Mesenchymal stem cell (in vitro differentiated cells and primary cell): Measurements from ENCODE around the gene SLFN12L.
"Not testable (repeated sequence)": the region's sequence is repeated elsewhere in the genome, so short reads cannot be mapped to it uniquely, and the experiment has no call there.

Source experiments
- DNase-seq: peaks from one replicate; pipeline ENCODE4 v3.0.0-alpha.2; 2013
- H2AFZ ChIP-seq: one replicate; pipeline ENCODE4 v1.6.1; 2013; ENCODE audit warnings: low read depth, mild to moderate bottlenecking, control low read depth, inconsistent platforms, low read length, moderate library complexity
- H2AK5ac ChIP-seq: 2 replicates; pipeline ENCODE4 v1.6.1; 2013; ENCODE audit warnings: low read length, moderate library complexity, mild to moderate bottlenecking, inconsistent platforms; ENCODE audit not compliant: severe bottlenecking
- H2BK120ac ChIP-seq: one replicate; pipeline ENCODE4 v1.6.1; 2013; ENCODE audit warnings: low read depth, mild to moderate bottlenecking, inconsistent platforms, low read length, moderate library complexity
- H2BK12ac ChIP-seq, 2 experiments: one replicate each; pipeline ENCODE4 v1.6.1; 2013; ENCODE audit warnings: inconsistent platforms in 2 of 2, low read length in 2 of 2, mild to moderate bottlenecking in 2 of 2, moderate library complexity in 2 of 2, control low read depth in 1 of 2
- H2BK15ac ChIP-seq: one replicate; pipeline ENCODE4 v1.6.1; 2013; ENCODE audit warnings: mild to moderate bottlenecking, low read depth, inconsistent platforms; ENCODE audit not compliant: poor library complexity, severe bottlenecking
- H2BK5ac ChIP-seq: 2 replicates; pipeline ENCODE4 v1.6.1; 2013; ENCODE audit warnings: low read depth, mild to moderate bottlenecking, low read length, control low read depth, inconsistent platforms; ENCODE audit not compliant: poor library complexity, severe bottlenecking
- H3K14ac ChIP-seq, 2 experiments: one replicate each; pipeline ENCODE4 v1.6.1; 2013; ENCODE audit warnings: inconsistent platforms in 2 of 2, low read length in 2 of 2, control low read depth in 1 of 2, mild to moderate bottlenecking in 1 of 2, moderate library complexity in 1 of 2
- H3K18ac ChIP-seq, 2 experiments: one replicate each; pipeline ENCODE4 v1.6.1; 2013; ENCODE audit warnings: inconsistent platforms in 2 of 2, low read length in 2 of 2, control low read depth in 1 of 2, low read depth in 1 of 2, mild to moderate bottlenecking in 1 of 2
- H3K23ac ChIP-seq, 2 experiments: one replicate each; pipeline ENCODE4 v1.6.1; 2013; ENCODE audit warnings: inconsistent platforms in 2 of 2, low read length in 2 of 2, mild to moderate bottlenecking in 2 of 2, moderate library complexity in 2 of 2, control low read depth in 1 of 2
- H3K27ac ChIP-seq: 2 replicates; pipeline ENCODE4 v1.5.1; 2013; ENCODE audit warnings: mild to moderate bottlenecking, moderate library complexity, low read length, control low read depth, inconsistent platforms; ENCODE audit not compliant: poor library complexity, severe bottlenecking
- H3K27me3 ChIP-seq, 2 experiments: 2 replicates each; pipeline versions ENCODE4 v1.6.1 to v1.7.0; 2013; ENCODE audit warnings: low read length in 2 of 2, mild to moderate bottlenecking in 2 of 2, moderate library complexity in 2 of 2, control low read depth in 1 of 2, inconsistent platforms in 1 of 2; ENCODE audit not compliant: control insufficient read depth in 1 of 2, insufficient read depth in 1 of 2
- H3K36me3 ChIP-seq, 2 experiments: 2 replicates each; pipeline versions ENCODE4 v1.6.1 to v1.7.0; 2013; ENCODE audit warnings: low read length in 2 of 2, control low read depth in 1 of 2, inconsistent platforms in 1 of 2, low read depth in 1 of 2, mild to moderate bottlenecking in 1 of 2; ENCODE audit not compliant: insufficient read depth in 2 of 2, control insufficient read depth in 1 of 2
- H3K4ac ChIP-seq, 2 experiments: one replicate each; pipeline ENCODE4 v1.6.1; 2013; ENCODE audit warnings: inconsistent platforms in 2 of 2, low read length in 2 of 2, mild to moderate bottlenecking in 2 of 2, moderate library complexity in 2 of 2, control low read depth in 1 of 2, low read depth in 1 of 2
- H3K4me1 ChIP-seq: 2 replicates; pipeline ENCODE4 v1.6.1; 2013; ENCODE audit warnings: low read depth, low read length, control low read depth; ENCODE audit not compliant: control insufficient read depth, insufficient read depth
- H3K4me2 ChIP-seq: 2 replicates; pipeline ENCODE4 v1.6.1; 2013; ENCODE audit warnings: low read length, mild to moderate bottlenecking, inconsistent platforms; ENCODE audit not compliant: poor library complexity, severe bottlenecking
- H3K4me3 ChIP-seq, 2 experiments: 2 replicates each; pipeline versions ENCODE4 v1.5.1 to v1.7.0; 2013; ENCODE audit warnings: low read length in 2 of 2, mild to moderate bottlenecking in 2 of 2, control low read depth in 1 of 2, low read depth in 1 of 2; ENCODE audit not compliant: insufficient read depth in 1 of 2
- H3K79me1 ChIP-seq: replicated peaks from 2 replicates; pipeline ENCODE4 v1.6.1; 2013; ENCODE audit warnings: mild to moderate bottlenecking, control low read depth, low read length, inconsistent platforms; ENCODE audit not compliant: poor library complexity, severe bottlenecking
- H3K9ac ChIP-seq: 2 replicates; pipeline ENCODE4 v1.7.0; 2013; ENCODE audit warnings: mild to moderate bottlenecking, low read length, moderate library complexity
- H3K9me3 ChIP-seq: 2 replicates; pipeline ENCODE4 v1.7.0; 2013; ENCODE audit warnings: mild to moderate bottlenecking, low read length; ENCODE audit not compliant: control insufficient read depth
- H4K8ac ChIP-seq: one replicate; pipeline ENCODE4 v1.6.1; 2013; ENCODE audit warnings: inconsistent platforms, mild to moderate bottlenecking, low read length, moderate library complexity
- H4K91ac ChIP-seq: one replicate; pipeline ENCODE4 v1.6.1; 2013; ENCODE audit warnings: mild to moderate bottlenecking, low read length, inconsistent platforms
- WGBS: methylation state at CpG from one replicate; pipeline ENCODE4 v1.1.7; 2013; ENCODE audit warnings: mixed read lengths; 5-methylcytosine and 5-hydroxymethylcytosine counted together

The SLFN12L gene

GRCh38 chr17:35510052-35510451 lies 27.4 kb downstream of the SLFN12L start:
- Histone ChIP-seq H3K9me3 (no peaks in the 10 kb centered on the region), H3K23ac (no peak overlapping the region), H3K4me3 (no peak overlapping the region), H4K8ac (no peak overlapping the region), H2BK5ac (no peak overlapping the region), H3K27ac (no peak overlapping the region), H2BK12ac (no peak overlapping the region), H3K27me3 (peaks cover 11 to 20% of the 10 kb centered on the region in 2 experiments), H3K9ac (no peak overlapping the region), H3K4me2 (no peak overlapping the region), H3K79me1 (no peaks in the 10 kb centered on the region), H3K4ac (no peak overlapping the region), H2BK15ac (no peak overlapping the region), H3K14ac (no peak overlapping the region), H3K4me1 (no peaks in the 10 kb centered on the region), H3K36me3 (no peaks in the 10 kb centered on the region), H3K18ac (no peak overlapping the region), H2BK120ac (no peak overlapping the region), H4K91ac (no peak overlapping the region), H2AFZ (no peak overlapping the region), H2AK5ac (no peak overlapping the region)
- no peak for DNase-seq
- 70% methylated on average over 2 of the region's 2 CpGs for WGBS

GRCh38 chr17:35507714-35508113 lies 29.8 kb downstream of the SLFN12L start:
- H3K23ac ChIP-seq, H3K9me3 ChIP-seq, DNase-seq, H3K4ac ChIP-seq, H2BK12ac ChIP-seq, H3K4me1 ChIP-seq, H2AK5ac ChIP-seq, H3K4me3 ChIP-seq, H3K27me3 ChIP-seq, H3K36me3 ChIP-seq, H3K14ac ChIP-seq, H3K4me2 ChIP-seq, H2BK5ac ChIP-seq, H3K9ac ChIP-seq, H4K91ac ChIP-seq, H2BK15ac ChIP-seq, H3K18ac ChIP-seq, H4K8ac ChIP-seq, H3K79me1 ChIP-seq, H2AFZ ChIP-seq, H2BK120ac ChIP-seq, H3K27ac ChIP-seq: not testable (repeated sequence)
- 80% methylated on average over 3 of the region's 3 CpGs for WGBS

- no peak overlapping the region for H3K4me3 ChIP-seq
- H3K18ac ChIP-seq = no peak overlapping the region
- H3K36me3 ChIP-seq = no peaks in the 10 kb centered on the region
- H3K4me1 ChIP-seq = peaks cover 6% of the 10 kb centered on the region
- no peak overlapping the region for H2BK120ac ChIP-seq
- H2AFZ ChIP-seq = no peak overlapping the region
- no peak overlapping the region for H3K23ac ChIP-seq
- no peak overlapping the region for H4K91ac ChIP-seq
- H3K4me2 ChIP-seq = no peak overlapping the region
- H3K9ac ChIP-seq = no peak overlapping the region
- DNase-seq = no peak
- H3K27me3 ChIP-seq = peaks cover 61 to 70% of the 10 kb centered on the region in 2 experiments
- H2AK5ac ChIP-seq = no peak overlapping the region
- H3K14ac ChIP-seq = peak overlapping the region in 1 of 2 experiments; percentile 48
- no peaks in the 10 kb centered on the region for H3K79me1 ChIP-seq
- no peak overlapping the region for H2BK15ac ChIP-seq
- H3K27ac ChIP-seq = no peak overlapping the region
- H2BK5ac ChIP-seq = no peak overlapping the region
- H2BK12ac ChIP-seq = no peak overlapping the region
- no peaks in the 10 kb centered on the region for H3K9me3 ChIP-seq
- WGBS = 75% methylated on average over 2 of the region's 2 CpGs
- no peak overlapping the region for H4K8ac ChIP-seq
- H3K4ac ChIP-seq = no peak overlapping the region
These were observed 37.9 kb downstream of the SLFN12L start for GRCh38 chr17:35499548-35499947.

DNA sequence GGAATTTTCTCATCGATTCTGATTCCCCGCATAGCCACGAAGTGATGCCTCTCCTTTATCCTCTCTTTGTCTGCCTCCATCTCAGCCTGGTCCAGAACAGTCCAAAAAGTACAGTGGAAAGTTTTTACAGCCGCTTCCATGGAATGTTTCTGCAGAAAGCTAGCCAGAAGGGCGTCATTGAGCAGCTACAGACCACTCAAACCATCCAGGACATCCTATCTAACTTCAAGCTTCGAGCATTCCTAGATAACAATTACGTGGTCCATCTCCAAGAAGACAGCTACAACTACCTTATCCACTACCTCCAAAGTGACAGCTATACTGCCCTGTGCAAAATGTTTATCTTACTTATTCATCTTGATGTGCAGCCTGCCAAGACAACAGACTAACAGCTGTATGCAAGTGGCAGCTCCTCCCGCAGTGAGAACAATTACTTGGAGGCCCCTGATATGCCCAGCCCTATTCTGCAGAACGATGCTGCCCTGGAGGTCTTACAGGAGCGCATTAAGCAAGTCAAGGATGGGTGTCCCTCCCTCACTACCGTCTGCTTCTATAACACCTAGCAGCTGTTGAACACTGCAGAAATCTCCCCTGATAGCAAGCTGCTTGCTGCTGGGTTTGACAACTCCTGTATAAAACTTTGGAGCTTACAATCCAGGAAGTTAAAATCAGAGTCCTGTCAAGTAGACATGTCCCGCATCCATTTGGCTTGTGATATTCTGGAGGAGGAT lies 38.9 kb downstream of the SLFN12L start:
- no peak overlapping the region for H4K8ac ChIP-seq
- H3K9ac ChIP-seq = no peak overlapping the region
- peaks cover 70% of the 10 kb centered on the region in 2 experiments for H3K27me3 ChIP-seq
- H3K79me1 ChIP-seq = no peaks in the 10 kb centered on the region
- no peak overlapping the region for H3K4ac ChIP-seq
- H2BK5ac ChIP-seq = no peak overlapping the region
- no peak overlapping the region for H2BK120ac ChIP-seq
- H3K14ac ChIP-seq = no peak overlapping the region
- no peak overlapping the region for H2BK15ac ChIP-seq
- H3K9me3 ChIP-seq = no peaks in the 10 kb centered on the region
- H3K4me3 ChIP-seq = no peak overlapping the region
- no peak overlapping the region for H2BK12ac ChIP-seq
- no peak overlapping the region for H2AK5ac ChIP-seq
- no peak for DNase-seq
- H3K27ac ChIP-seq = no peak overlapping the region
- H3K23ac ChIP-seq = no peak overlapping the region
- H3K4me2 ChIP-seq = no peak overlapping the region
- no peak overlapping the region for H3K18ac ChIP-seq
- H4K91ac ChIP-seq = no peak overlapping the region
- H3K36me3 ChIP-seq = no peaks in the 10 kb centered on the region
- no peak overlapping the region for H2AFZ ChIP-seq
- peaks cover 6% of the 10 kb centered on the region for H3K4me1 ChIP-seq
- WGBS = 10% methylated on average over 12 of the region's 12 CpGs
